HG02884 (cell line): ENCODE results near the gene C4orf54.

Experiments
- ATAC-seq: cut with Tn5 transposase; IDR thresholded peaks from one replicate; pipeline ENCODE4 v1.9.1; 2021; ENCODE audit warnings: mild to moderate bottlenecking, moderate library complexity; ENCODE audit not compliant: unreplicated experiment

Gene C4orf54

GRCh38 chr4:99625369-99625768, 32.3 kb downstream of the C4orf54 start:
- no peak for ATAC-seq

- no peak for ATAC-seq
Measured at GRCh38 chr4:99624141-99624719, 33.4 kb downstream of the C4orf54 start.

GRCh38 chr4:99622341-99622740, 35.3 kb downstream of the C4orf54 start:
- ATAC-seq = no peak

- ATAC-seq = no peak
Measured at GRCh38 chr4:99617374-99617773, 40.3 kb downstream of the C4orf54 start.

GRCh38 chr4:99615170-99615820, 42.3 kb downstream of the C4orf54 start:
- no peak for ATAC-seq

GRCh38 chr4:99614491-99614890, 43.1 kb downstream of the C4orf54 start:
- ATAC-seq = no peak

GRCh38 chr4:99612704-99613103, 44.9 kb downstream of the C4orf54 start:
- no peak for ATAC-seq

GRCh38 chr4:99612281-99612680, 45.3 kb downstream of the C4orf54 start:
- ATAC-seq = no peak

- ATAC-seq = no peak
Measured at GRCh38 chr4:99610605-99611175, 46.9 kb downstream of the C4orf54 start.

GRCh38 chr4:99608417-99608816, 49.2 kb downstream of the C4orf54 start:
- no peak for ATAC-seq
